Right lobe of liver (tissue), 6 donors: ENCODE measurements around the gene MYEOV. TPM values are rescaled to one million over a fixed set of nuclear protein-coding genes. Genes with fewer than 3 reads are reported as not detected.

Experiments used
- ATAC-seq, 4 donors: fragments of 200-7000 bp; cut with Tn5 transposase; one replicate each; pipeline ENCODE4 v1.9.1; 2020; ENCODE audit warnings: mild to moderate bottlenecking in 4 of 4, moderate library complexity in 4 of 4
- DNase-seq, 3 donors: peaks; one replicate each; pipeline ENCODE4 v3.0.0-alpha.2; 2020
- H3K27ac ChIP-seq, 3 donors: fragments of 200-600 bp; one replicate each; pipeline ENCODE4 v1.8.0; 2022
- H3K27me3 ChIP-seq, 2 donors: fragments of 200-600 bp; one replicate each; pipeline ENCODE4 v1.8.0; 2022
- H3K36me3 ChIP-seq, 4 donors: fragments of 200-600 bp; sonication (generic) in 1 of 4; one replicate each; pipeline versions ENCODE4 v1.5.1 to v1.8.0; 2017 to 2022; ENCODE audit warnings: control low read depth in 1 of 4
- H3K4me1 ChIP-seq, 4 donors: fragments of 200-600 bp; sonication (generic) in 1 of 4; one replicate each; pipeline versions ENCODE4 v1.5.1 to v1.8.0; 2017 to 2022; ENCODE audit warnings: control low read depth in 1 of 4
- H3K4me3 ChIP-seq, 3 donors: fragments of 200-600 bp; one replicate each; pipeline ENCODE4 v1.8.0; 2022
- H3K9me3 ChIP-seq, 4 donors: fragments of 200-600 bp; sonication (generic) in 1 of 4; one replicate each; pipeline versions ENCODE4 v1.5.1 to v1.8.0; 2017 to 2022; ENCODE audit warnings: control low read depth in 1 of 4
- CTCF ChIP-seq, 4 donors: fragments of 200-600 bp in 3 of 4; fragments of 450-650 bp in 1 of 4; IDR thresholded peaks; one replicate each; pipeline versions ENCODE4 v1.5.1 to v1.8.0; 2016 to 2022; ENCODE audit warnings: antibody characterized with exemption in 4 of 4, mild to moderate bottlenecking in 2 of 4
- POLR2A ChIP-seq: fragments of 450-650 bp; IDR thresholded peaks from one replicate; pipeline ENCODE4 v1.6.1; 2017; ENCODE audit warnings: antibody characterized with exemption, mild to moderate bottlenecking
- WGBS: methylation state at CpG from one replicate; pipeline ENCODE4 v1.1.6; 2018; ENCODE audit warnings: low coverage, low lambda C conversion rate; ENCODE audit not compliant: insufficient coverage; ENCODE audit errors: missing lambda C conversion rate; 5-methylcytosine and 5-hydroxymethylcytosine counted together
- intact Hi-C, 2 donors: fragments of 100-400 bp; cut with DNase I; formaldehyde crosslinking; loops; one replicate each; pipeline versions ENCODE4 v1.11.2 to v1.14.1; 2022
- total RNA-seq, 6 experiments: library from RNA; depleted of rRNA in 2 of 6; stranded (reverse); fragments of >200 nt in 2 of 6; fragmentation: NEBNext Ultra II Directional in 3 of 6; extraction: Animal tissue kit (Norgen Biotek cat#: 25700) in 3 of 6; gene quantifications; one replicate each; pipeline versions ENCODE4 v1.1.0 to v1.2.4, GENCODE V29; 2016 to 2023
- donor health status: DM: no; HTN: yes; CAD: no.
- donor health status: DM: no; HTN: no; CAD: no.
- donor health status: DM: no; HTN: no; CAD: no.
- donor health status: DM: no; HTN: yes; CAD: no.
- donor health status: DM: no; HTN: yes; CAD: no.

MYEOV gene
- total RNA-seq, 6 experiments from 2014 or later: 0.25 to 1.2 (median 0.70) TPM; not detected in 2

GRCh38 chr11:69319255-69320106, 25.5 kb downstream of the MYEOV start:
- Histone ChIP-seq H3K36me3 (no peaks in the 10 kb centered on the region), H3K27ac (no peak overlapping the region), H3K27me3 (no peaks in the 10 kb centered on the region), H3K9me3 (no peaks in the 10 kb centered on the region), H3K4me3 (no peak overlapping the region), H3K4me1 (no peaks in the 10 kb centered on the region)
- intact Hi-C loops: no loop called here
- DNase-seq (peak in 1 of 3 donors; percentile 12), ATAC-seq (peak in 1 of 4 donors; percentile 6)
- WGBS: 78% methylated on average over 3 of the region's 13 CpGs
- no peak for TF ChIP-seq POLR2A
- TF ChIP-seq CTCF (IDR thresholded peaks at IDR 0.05): no peak

GRCh38 chr11:69320326-69320725, 26.4 kb downstream of the MYEOV start:
- DNase-seq (peak in 1 of 3 donors; percentile 11), ATAC-seq (peak in 2 of 4 donors; percentile 7 to 14)
- intact Hi-C loops: no loop called here
- Histone ChIP-seq H3K27me3 (no peaks in the 10 kb centered on the region), H3K4me1 (no peaks in the 10 kb centered on the region), H3K4me3 (no peak overlapping the region), H3K9me3 (no peaks in the 10 kb centered on the region), H3K27ac (no peak overlapping the region), H3K36me3 (no peaks in the 10 kb centered on the region)
- 74% methylated on average over 7 of the region's 7 CpGs for WGBS
- TF ChIP-seq CTCF (IDR thresholded peaks at IDR 0.05): no peak
- no peak for TF ChIP-seq POLR2A

DNA sequence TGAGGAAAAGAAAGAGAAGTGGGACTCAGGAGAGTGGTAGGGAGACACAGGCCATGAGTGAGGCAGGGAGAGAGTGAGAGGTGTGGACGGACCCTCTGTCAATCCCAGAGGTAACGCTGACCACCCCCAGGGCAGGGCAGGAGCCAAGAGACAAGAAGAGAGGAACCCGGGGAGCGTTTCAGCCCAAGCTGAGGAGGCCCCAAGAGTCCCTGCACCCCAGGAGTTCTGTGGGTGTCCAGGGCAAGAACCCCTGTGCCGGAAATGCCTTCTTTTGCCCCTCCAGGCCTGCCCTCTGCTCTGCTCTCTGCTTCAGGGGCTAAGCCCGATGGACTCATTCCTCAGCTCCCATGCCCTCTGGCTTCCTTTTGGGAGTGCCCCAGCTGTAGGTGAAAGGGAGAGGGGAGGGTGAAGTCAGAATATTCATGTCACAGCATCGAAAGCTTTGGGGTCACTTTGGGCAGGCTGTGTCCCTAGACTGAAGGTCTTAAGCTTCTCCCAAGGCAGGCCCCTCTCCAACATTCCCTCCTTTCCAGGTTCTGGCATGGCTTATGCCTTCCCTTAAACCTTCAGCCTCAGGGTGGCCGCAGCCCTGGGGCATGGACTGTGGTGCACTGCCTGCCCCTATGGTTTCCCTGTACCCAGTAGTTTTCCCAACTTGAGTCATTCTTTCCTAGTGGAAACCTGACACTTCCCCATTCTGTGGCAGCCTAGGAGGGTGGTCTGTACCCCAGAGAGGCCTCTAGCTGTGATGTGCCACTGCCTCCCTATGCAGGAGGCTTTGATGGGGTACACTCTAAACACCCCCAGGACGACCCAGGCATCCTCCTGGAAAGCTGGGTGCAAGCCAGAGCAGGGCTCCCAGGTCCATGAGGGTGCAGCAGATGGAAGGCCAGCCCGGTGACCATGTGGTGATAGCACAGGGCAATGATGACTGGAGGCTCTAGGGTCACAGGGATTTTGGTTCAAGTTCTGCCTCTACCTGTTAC, 27.1 kb downstream of the MYEOV start:
- ATAC-seq (peak in 1 of 4 donors; percentile 6), DNase-seq (peak in 2 of 3 donors; percentile 31 to 42)
- H3K4me1 ChIP-seq: no peaks in the 10 kb centered on the region
- intact Hi-C loops: no loop called here
- no CpG with 5 or more reads among the region's 10 CpGs for WGBS
- no peak overlapping the region for H3K27ac ChIP-seq
- no peaks in the 10 kb centered on the region for H3K9me3 ChIP-seq
- H3K4me3 ChIP-seq: no peak overlapping the region
- no peaks in the 10 kb centered on the region for H3K27me3 ChIP-seq
- no peak for TF ChIP-seq CTCF (IDR thresholded peaks at IDR 0.05)
- no peak for TF ChIP-seq POLR2A
- no peaks in the 10 kb centered on the region for H3K36me3 ChIP-seq

GRCh38 chr11:69321877-69322361, 28.0 kb downstream of the MYEOV start:
- H3K36me3 ChIP-seq: no peaks in the 10 kb centered on the region
- H3K27ac ChIP-seq: no peak overlapping the region
- no peak overlapping the region for H3K4me3 ChIP-seq
- WGBS: 93% methylated on average over 4 of the region's 5 CpGs
- TF ChIP-seq CTCF (IDR thresholded peaks at IDR 0.05) (no peak), POLR2A (no peak)
- intact Hi-C loops: no loop called here
- no peaks in the 10 kb centered on the region for H3K9me3 ChIP-seq
- ATAC-seq: no peak
- peak in 2 of 3 donors; percentile 20 to 29 for DNase-seq
- H3K4me1 ChIP-seq: no peaks in the 10 kb centered on the region
- no peaks in the 10 kb centered on the region for H3K27me3 ChIP-seq
